ENCODE measurements around the gene IVNS1ABP. TPM values are rescaled to one million over a fixed set of nuclear protein-coding genes. Genes with fewer than 3 reads are reported as not detected.

IVNS1ABP gene
- total RNA-seq, 1 donor from 2014 or later: 207 TPM

DNA sequence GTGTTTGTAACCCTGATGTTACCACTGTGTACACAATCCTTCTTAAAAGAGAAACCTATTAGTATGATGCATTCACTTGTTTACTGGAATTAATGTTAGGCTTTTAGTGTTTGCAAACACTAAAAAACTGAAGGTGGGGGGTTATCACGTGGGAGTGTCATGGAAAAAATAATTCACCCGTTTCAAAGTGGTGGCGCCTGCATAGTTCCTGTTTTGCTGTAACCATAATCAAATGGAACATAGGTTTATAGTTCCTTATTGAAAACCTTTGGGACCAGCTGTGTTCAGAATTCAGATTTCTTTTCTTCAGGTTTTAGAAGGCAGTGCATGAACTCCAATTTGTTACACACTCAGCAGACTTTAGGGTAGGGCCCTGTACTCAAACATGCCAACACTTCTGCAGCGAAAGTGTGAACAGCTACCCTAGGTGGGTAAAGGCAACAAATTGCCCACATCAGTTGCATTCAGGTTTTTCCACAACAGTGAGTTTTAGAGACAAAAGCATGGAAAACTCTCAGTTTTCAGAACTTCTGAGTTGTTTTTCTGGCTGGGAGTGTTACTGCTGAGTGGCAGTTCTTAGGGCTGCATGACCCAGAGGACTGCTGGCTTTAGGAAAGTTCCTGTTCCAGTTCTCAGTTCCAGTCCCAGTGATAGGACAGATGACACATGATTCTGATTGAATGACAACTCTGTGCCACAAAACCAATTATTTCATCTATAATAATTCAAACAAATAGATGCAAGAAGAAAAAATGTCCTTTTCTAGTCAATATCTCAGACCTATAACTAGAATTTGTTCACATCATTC, 29.1 kb upstream of the IVNS1ABP start:
- intact Hi-C loops (cut with micrococcal nuclease): no loop called here
- Mint-ChIP-seq H3K9me3 (peaks cover 5% of the 10 kb centered on the region), H3K27ac (peak overlapping the region; percentile 31), H3K4me1 (ENCODE audit: low read depth) (peaks cover 50% of the 10 kb centered on the region), H3K4me3 (no peak overlapping the region), H3K27me3 (ENCODE audit: insufficient read depth) (no peaks in the 10 kb centered on the region), H3K36me3 (ENCODE audit: low read depth) (peaks cover 12% of the 10 kb centered on the region)
- no peak for DNase-seq (ENCODE audit: low spot score)

DNA sequence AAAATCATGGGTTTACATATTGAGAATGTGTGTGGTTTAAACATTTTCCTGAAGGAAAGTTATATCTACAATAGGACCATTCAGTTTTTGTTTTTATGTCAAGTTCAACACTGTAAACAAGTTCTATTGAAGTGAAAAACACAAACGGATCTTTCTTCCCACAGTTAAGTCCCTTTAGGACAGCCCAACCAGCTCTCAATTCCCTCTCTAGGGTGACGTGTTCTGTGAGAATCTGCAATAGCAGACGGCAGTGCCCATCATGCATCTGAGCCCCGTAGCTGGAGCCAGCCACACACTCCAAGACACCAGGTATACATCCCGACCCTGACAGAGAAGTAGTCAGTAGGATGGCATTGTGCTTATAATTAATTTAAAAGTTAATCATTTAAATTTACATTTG, 26.3 kb upstream of the IVNS1ABP start:
- H3K27me3 Mint-ChIP-seq (ENCODE audit: insufficient read depth): no peaks in the 10 kb centered on the region
- no peak for DNase-seq (ENCODE audit: low spot score)
- peaks cover 5% of the 10 kb centered on the region for H3K9me3 Mint-ChIP-seq
- intact Hi-C loops (cut with micrococcal nuclease): no loop called here
- no peak overlapping the region for H3K27ac Mint-ChIP-seq
- no peak overlapping the region for H3K4me3 Mint-ChIP-seq
- peaks cover 9% of the 10 kb centered on the region for H3K36me3 Mint-ChIP-seq (ENCODE audit: low read depth)
- peaks cover 64% of the 10 kb centered on the region for H3K4me1 Mint-ChIP-seq (ENCODE audit: low read depth)

DNA sequence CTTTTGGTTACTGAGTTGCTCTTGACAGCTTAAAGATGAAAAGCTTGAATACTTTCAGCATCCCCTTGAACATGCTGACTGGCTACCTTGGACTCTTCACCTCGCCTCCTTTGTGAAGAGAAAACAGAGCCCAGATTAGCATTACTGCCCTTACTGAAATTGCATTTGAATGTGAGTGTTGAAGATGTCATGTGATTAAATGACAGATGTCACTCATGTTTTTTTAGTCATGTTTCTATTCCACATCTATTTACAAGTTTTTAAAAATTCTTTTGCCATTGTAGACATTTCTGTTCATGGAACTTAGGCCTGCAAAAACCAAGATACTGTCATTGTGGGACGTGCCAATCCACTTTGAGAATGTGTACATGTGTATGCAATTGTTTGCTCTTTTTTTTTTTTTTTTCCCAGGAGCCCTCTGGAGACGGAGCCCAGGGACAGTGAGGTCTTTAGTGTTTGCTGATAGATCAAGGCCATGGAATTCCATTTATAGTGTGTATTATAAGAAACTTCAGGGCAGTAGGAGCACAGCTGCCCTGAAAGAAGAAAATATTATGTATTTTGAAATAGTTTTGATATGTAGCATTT, 25.7 kb upstream of the IVNS1ABP start:
- H3K4me1 Mint-ChIP-seq (ENCODE audit: low read depth): peaks cover 67% of the 10 kb centered on the region
- peaks cover 9% of the 10 kb centered on the region for H3K36me3 Mint-ChIP-seq (ENCODE audit: low read depth)
- H3K4me3 Mint-ChIP-seq: no peak overlapping the region
- no peak for DNase-seq (ENCODE audit: low spot score)
- no peak overlapping the region for H3K27ac Mint-ChIP-seq
- H3K27me3 Mint-ChIP-seq (ENCODE audit: insufficient read depth): no peaks in the 10 kb centered on the region
- intact Hi-C loops (cut with micrococcal nuclease): no loop called here
- H3K9me3 Mint-ChIP-seq: peaks cover 5% of the 10 kb centered on the region

DNA sequence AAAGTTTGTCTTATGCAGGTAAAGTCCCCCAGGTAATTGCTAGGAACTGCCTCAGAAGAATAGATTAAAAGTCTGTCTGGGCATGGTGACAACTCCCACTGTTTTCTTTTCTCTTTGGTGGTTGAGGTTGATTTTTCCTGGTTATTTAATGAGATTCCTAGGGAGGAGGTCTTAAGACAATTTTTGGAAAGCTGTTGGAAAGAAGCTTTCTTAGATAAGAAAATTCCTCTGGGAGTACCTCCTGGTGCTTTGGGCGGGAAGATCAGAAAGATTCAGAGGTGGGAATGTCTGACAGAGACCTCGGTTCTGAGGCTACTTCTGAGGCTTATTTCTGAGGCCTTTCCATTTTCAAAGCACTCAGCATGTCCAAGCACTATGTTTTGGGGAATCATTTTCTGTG, 25.0 kb upstream of the IVNS1ABP start:
- intact Hi-C loops (cut with micrococcal nuclease): no loop called here

DNA sequence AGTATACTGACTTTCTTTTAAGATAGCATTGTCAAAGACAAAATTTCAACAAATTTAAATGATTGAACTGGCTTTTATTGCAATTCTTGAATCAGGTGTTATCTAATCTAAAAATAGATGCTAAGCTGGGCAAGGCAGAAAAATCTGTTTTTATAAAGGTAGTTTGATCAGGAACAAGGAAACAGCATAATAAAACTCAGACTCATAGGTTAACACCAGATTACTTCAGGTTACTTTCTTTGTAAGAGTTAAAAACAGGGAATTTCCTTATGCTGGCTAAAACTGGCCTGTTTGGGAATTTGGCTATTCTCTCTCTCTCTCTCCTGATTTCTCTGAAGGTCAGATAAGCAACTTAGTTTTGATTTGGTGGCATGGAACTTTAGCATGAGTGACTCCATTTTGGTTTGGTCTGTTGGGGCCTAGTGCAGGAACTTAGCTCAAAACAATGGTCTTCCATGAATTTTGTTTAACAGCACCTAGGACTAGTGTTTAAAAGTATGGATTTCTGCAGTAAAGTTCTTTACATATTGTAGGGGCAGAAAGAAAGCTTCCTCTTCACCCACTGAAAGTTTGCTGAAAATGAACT, 24.2 kb upstream of the IVNS1ABP start:
- no peak overlapping the region for H3K27ac Mint-ChIP-seq
- peaks cover 10% of the 10 kb centered on the region for H3K36me3 Mint-ChIP-seq (ENCODE audit: low read depth)

More for the DNA sequence above, 25.0 kb upstream of the IVNS1ABP start:
- Mint-ChIP-seq H3K4me3 (no peak overlapping the region), H3K9me3 (peaks cover 5% of the 10 kb centered on the region), H3K27ac (no peak overlapping the region), H3K4me1 (ENCODE audit: low read depth) (peaks cover 65% of the 10 kb centered on the region), H3K36me3 (ENCODE audit: low read depth) (peaks cover 9% of the 10 kb centered on the region), H3K27me3 (ENCODE audit: insufficient read depth) (no peaks in the 10 kb centered on the region)
- no peak for DNase-seq (ENCODE audit: low spot score)

DNA sequence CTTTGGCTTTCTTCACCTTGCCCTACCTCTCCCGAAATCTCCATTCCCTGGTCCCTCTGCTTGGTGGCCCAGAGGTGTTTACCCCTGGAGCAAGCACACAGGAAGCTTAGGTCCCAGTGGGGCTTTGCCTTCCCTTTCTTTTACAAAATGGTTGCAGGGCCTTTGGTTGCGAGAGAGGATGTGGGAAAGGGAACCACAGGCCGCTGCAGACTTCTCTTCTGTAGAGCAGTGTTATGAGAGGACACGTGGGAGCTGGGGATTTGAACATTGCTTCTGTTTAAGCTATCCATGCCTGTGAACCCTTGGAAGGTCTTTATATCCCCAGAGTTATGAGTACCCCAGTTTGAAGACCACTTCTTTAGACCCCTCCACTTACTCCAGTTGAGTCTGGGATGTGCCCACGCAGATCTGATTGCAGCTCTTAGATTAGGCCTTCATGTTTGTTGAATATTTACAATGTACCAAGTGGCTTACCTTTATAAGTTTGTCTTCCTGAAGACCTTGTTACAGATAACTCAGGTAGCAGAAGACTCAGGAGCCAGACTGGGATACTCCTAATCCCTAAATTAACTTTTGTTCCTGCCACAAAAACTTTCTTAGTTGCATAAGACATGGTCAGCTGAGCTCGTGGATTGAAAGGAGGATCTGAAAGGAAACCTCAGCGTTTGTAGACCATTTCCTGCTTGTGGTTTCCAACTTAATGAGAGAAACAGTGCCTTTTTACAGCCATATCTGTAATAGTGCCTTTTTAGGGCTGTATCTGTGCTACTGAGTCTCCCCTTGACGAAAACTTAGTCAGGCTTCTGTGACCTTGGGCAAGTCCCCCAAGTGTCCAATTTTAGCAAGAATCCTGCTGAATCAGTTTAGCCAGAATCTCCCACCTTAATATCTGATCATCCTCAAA, 21.9 kb upstream of the IVNS1ABP start:
- peaks cover 5% of the 10 kb centered on the region for H3K9me3 Mint-ChIP-seq
- intact Hi-C loops (cut with micrococcal nuclease): loop anchor here (1.0 to 5.0 kb wide), 5 partner anchors 22 to 298 kb away; partner anchors contain the start of gene IVNS1ABP
- H3K4me3 Mint-ChIP-seq: peak overlapping the region; percentile 13
- peak overlapping the region; percentile 78 for H3K27ac Mint-ChIP-seq
- H3K36me3 Mint-ChIP-seq (ENCODE audit: low read depth): peaks cover 12% of the 10 kb centered on the region
- no peaks in the 10 kb centered on the region for H3K27me3 Mint-ChIP-seq (ENCODE audit: insufficient read depth)
- H3K4me1 Mint-ChIP-seq (ENCODE audit: low read depth): peaks cover 43% of the 10 kb centered on the region
- peak; percentile 63 for DNase-seq (ENCODE audit: low spot score)

More for the DNA sequence above, 24.2 kb upstream of the IVNS1ABP start:
- Mint-ChIP-seq H3K9me3 (peaks cover 5% of the 10 kb centered on the region), H3K4me1 (ENCODE audit: low read depth) (peaks cover 59% of the 10 kb centered on the region), H3K4me3 (no peak overlapping the region), H3K27me3 (ENCODE audit: insufficient read depth) (no peaks in the 10 kb centered on the region)
- no peak for DNase-seq (ENCODE audit: low spot score)
- intact Hi-C loops (cut with micrococcal nuclease): no loop called here

DNA sequence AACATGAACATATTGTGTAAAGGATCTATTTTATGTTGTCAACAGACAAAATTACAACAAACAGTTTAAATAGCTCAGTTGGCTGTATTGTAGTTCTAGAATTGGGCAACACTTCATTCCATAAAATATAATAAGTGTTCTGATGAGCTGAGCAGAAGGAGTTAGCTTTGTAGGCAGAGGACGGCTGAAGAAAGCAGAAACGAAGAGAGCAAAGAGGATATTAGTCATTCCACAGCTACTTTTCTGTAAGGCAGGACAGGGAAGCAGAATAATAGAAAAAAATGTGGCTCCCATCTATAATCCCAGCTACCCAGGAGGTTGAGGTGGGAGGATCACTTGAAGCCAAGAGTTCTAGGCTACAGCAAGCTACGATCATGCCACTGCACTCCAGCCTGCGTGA, 20.2 kb upstream of the IVNS1ABP start:
- H3K27ac Mint-ChIP-seq: no peak overlapping the region

DNA sequence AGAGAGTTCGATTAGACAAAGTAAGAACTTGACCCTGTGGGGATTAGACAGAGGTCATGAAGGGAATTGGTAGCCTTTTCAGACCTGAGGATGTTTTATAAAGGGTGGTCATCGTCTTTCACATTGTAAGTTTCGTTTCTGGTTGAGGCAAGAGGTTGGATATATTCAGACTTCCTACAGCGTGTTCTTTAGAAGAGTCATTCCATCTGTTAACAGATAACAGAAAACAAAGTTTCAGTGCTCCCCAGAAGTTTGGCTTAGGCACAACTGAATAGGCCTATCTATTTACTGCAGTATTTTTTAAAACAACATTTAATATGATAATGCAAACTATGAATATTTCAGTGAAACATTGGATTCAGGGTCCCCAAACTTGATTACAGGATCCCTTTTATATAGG, 17.1 kb upstream of the IVNS1ABP start:
- Mint-ChIP-seq H3K4me1 (ENCODE audit: low read depth) (peaks cover 31% of the 10 kb centered on the region), H3K27ac (no peak overlapping the region), H3K27me3 (ENCODE audit: insufficient read depth) (no peaks in the 10 kb centered on the region), H3K4me3 (no peak overlapping the region), H3K9me3 (no peaks in the 10 kb centered on the region), H3K36me3 (ENCODE audit: low read depth) (peaks cover 5% of the 10 kb centered on the region)
- intact Hi-C loops (cut with micrococcal nuclease): no loop called here
- DNase-seq (ENCODE audit: low spot score): no peak

More for the DNA sequence above, 20.2 kb upstream of the IVNS1ABP start:
- intact Hi-C loops (cut with micrococcal nuclease): loop anchor here (5.0 kb wide), 1 partner anchor 85 kb away; no protein-coding TSS in a partner anchor
- no peak overlapping the region for H3K4me3 Mint-ChIP-seq
- H3K36me3 Mint-ChIP-seq (ENCODE audit: low read depth): peaks cover 12% of the 10 kb centered on the region
- no peaks in the 10 kb centered on the region for H3K27me3 Mint-ChIP-seq (ENCODE audit: insufficient read depth)
- peaks cover 50% of the 10 kb centered on the region for H3K4me1 Mint-ChIP-seq (ENCODE audit: low read depth)
- DNase-seq (ENCODE audit: low spot score): no peak
- H3K9me3 Mint-ChIP-seq: peaks cover 5% of the 10 kb centered on the region

DNA sequence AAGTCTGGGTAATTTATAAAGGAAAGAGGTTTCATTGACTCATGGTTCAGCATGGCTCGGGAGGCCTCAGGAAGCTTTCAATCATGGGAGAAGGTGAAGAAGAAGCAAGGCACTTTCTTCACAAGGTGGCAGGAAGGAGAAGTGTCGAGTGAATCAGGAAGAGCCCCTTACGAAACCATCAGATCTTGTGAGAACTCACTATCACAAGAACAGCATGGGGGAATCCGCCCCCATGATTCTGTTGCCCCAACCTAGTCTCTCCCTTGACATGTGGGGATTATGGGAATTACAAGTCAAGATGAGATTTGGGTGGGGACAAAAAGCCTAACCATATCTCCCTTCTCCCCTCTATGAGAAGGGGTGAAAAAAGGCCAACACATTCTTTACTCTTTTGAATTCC, 11.2 kb upstream of the IVNS1ABP start:
- intact Hi-C loops (cut with micrococcal nuclease): no loop called here
- H3K4me3 Mint-ChIP-seq: no peak overlapping the region
- DNase-seq (ENCODE audit: low spot score): no peak

DNA sequence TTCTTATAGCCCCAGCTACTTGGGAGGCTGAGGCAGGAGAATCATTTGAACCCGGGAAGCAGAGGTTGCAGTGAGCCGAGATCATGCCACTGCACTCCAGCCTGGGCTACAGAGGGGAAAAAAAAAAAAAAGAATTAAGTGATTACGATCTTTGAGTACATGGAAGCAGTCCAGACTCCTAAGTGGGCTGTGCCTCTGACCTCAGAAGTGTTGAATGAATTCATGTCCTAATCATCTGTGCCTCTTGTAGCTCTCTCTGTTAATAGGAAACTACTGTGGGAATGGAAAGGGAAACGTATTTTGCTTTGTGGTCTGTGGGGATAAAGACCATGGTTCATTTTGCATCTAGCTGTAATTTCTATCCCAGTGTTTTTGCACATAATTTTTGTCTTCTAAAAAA, 8.4 kb upstream of the IVNS1ABP start:
- DNase-seq (ENCODE audit: low spot score): no peak
- H3K4me3 Mint-ChIP-seq: no peak overlapping the region
- H3K27ac Mint-ChIP-seq: no peak overlapping the region
- intact Hi-C loops (cut with micrococcal nuclease): no loop called here
- no peaks in the 10 kb centered on the region for H3K27me3 Mint-ChIP-seq (ENCODE audit: insufficient read depth)
- peaks cover 17% of the 10 kb centered on the region for H3K36me3 Mint-ChIP-seq (ENCODE audit: low read depth)
- H3K4me1 Mint-ChIP-seq (ENCODE audit: low read depth): peaks cover 8% of the 10 kb centered on the region
- peaks cover 19% of the 10 kb centered on the region for H3K9me3 Mint-ChIP-seq

More for the DNA sequence above, 11.2 kb upstream of the IVNS1ABP start:
- H3K27me3 Mint-ChIP-seq (ENCODE audit: insufficient read depth): no peaks in the 10 kb centered on the region
- peaks cover 7% of the 10 kb centered on the region for H3K4me1 Mint-ChIP-seq (ENCODE audit: low read depth)
- H3K9me3 Mint-ChIP-seq: peaks cover 6% of the 10 kb centered on the region
- no peak overlapping the region for H3K27ac Mint-ChIP-seq
- peaks cover 9% of the 10 kb centered on the region for H3K36me3 Mint-ChIP-seq (ENCODE audit: low read depth)

DNA sequence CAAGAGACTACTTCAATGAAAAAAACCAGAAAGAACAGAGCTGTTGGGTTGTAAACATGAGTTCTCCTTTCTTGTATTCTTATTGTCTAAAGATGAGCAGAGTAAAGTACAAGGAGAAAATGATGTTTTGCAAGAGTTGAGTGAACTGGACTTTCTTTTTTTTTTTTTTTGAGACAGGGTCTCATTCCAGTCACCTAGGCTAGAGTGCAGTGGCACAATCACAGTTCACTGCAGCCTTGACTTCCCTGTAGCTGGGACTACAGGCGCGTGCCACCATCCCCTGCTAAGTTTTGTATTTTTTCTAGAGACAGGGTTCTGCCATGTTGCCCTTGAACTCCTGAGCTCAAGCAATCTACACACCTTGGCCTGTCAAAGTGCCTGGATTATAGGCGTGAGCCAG, 7.1 kb upstream of the IVNS1ABP start:
- H3K4me1 Mint-ChIP-seq (ENCODE audit: low read depth): peaks cover 16% of the 10 kb centered on the region
- H3K4me3 Mint-ChIP-seq: no peak overlapping the region
- peaks cover 25% of the 10 kb centered on the region for H3K36me3 Mint-ChIP-seq (ENCODE audit: low read depth)
- no peaks in the 10 kb centered on the region for H3K27me3 Mint-ChIP-seq (ENCODE audit: insufficient read depth)
- H3K9me3 Mint-ChIP-seq: peaks cover 22% of the 10 kb centered on the region
- DNase-seq (ENCODE audit: low spot score): no peak
- intact Hi-C loops (cut with micrococcal nuclease): no loop called here
- no peak overlapping the region for H3K27ac Mint-ChIP-seq

DNA sequence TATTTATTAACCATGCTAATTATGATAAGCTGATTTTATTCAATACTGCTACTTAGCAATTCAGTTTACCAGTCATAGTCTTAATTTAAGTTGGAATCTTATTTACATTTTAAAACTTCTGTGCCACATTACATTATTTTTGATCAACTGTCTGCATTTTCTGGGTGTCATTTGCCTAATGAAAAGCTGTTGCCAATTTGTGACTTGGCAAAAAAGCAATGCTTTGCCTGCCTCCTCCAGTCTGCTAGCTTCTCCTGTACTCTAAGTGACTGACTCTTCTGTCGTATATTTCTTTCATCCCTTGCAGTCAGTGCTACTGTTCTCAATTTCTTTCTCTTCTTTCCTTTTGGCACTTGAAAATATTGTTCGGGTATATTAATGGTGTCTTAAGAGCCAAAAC, 5.6 kb upstream of the IVNS1ABP start:
- Mint-ChIP-seq H3K27ac (no peak overlapping the region), H3K27me3 (ENCODE audit: insufficient read depth) (no peaks in the 10 kb centered on the region), H3K9me3 (peaks cover 16% of the 10 kb centered on the region), H3K4me1 (ENCODE audit: low read depth) (peaks cover 29% of the 10 kb centered on the region), H3K4me3 (no peak overlapping the region), H3K36me3 (ENCODE audit: low read depth) (peaks cover 19% of the 10 kb centered on the region)
- no peak for DNase-seq (ENCODE audit: low spot score)
- intact Hi-C loops (cut with micrococcal nuclease): no loop called here

All from activated T-helper 1 cell treated with anti-CD3 and anti-CD28 coated beads, Interleukin-12 subunit alpha, Interleukin-12 subunit beta, Interleukin-2, Interleukin-4 antibody, amounts not matched to agents 30 ng/mL and 10 ng/mL and 1 ng/mL, durations not matched to agents 14 hours and 24 hours and 36 hours (primary cell).